ENCODE data around the gene PDCD6IP.

Gene PDCD6IP

GRCh38 chr3:33908250-33908851 lies 109.9 kb downstream of the PDCD6IP start:
- TF ChIP-seq, protein P1, sequence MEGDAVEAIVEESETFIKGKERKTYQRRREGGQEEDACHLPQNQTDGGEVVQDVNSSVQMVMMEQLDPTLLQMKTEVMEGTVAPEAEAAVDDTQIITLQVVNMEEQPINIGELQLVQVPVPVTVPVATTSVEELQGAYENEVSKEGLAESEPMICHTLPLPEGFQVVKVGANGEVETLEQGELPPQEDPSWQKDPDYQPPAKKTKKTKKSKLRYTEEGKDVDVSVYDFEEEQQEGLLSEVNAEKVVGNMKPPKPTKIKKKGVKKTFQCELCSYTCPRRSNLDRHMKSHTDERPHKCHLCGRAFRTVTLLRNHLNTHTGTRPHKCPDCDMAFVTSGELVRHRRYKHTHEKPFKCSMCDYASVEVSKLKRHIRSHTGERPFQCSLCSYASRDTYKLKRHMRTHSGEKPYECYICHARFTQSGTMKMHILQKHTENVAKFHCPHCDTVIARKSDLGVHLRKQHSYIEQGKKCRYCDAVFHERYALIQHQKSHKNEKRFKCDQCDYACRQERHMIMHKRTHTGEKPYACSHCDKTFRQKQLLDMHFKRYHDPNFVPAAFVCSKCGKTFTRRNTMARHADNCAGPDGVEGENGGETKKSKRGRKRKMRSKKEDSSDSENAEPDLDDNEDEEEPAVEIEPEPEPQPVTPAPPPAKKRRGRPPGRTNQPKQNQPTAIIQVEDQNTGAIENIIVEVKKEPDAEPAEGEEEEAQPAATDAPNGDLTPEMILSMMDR (conservative IDR thresholded peaks at IDR 0.05) = no peak
- TF ChIP-seq ZFX (IDR thresholded peaks at IDR 0.05) = no peak

GRCh38 chr3:33909547-33909946 lies 111.1 kb downstream of the PDCD6IP start:
- TF ChIP-seq ZFX (IDR thresholded peaks at IDR 0.05) = no peak
- TF ChIP-seq, protein P1 (conservative IDR thresholded peaks at IDR 0.05) = no peak
- no peak overlapping the region for H3K27ac ChIP-seq

More at GRCh38 chr3:33908250-33908851, 109.9 kb downstream of the PDCD6IP start:
- H3K27ac ChIP-seq = no peak overlapping the region

- H3K27ac ChIP-seq = no peak overlapping the region
- TF ChIP-seq ZFX (IDR thresholded peaks at IDR 0.05) = no peak
- TF ChIP-seq, protein P1 (conservative IDR thresholded peaks at IDR 0.05) = no peak
These were observed 111.6 kb downstream of the PDCD6IP start for GRCh38 chr3:33910031-33910430.

- TF ChIP-seq ZFX (IDR thresholded peaks at IDR 0.05) = no peak
- TF ChIP-seq, protein P1 (conservative IDR thresholded peaks at IDR 0.05) = no peak
- H3K27ac ChIP-seq = no peak overlapping the region
These were observed 113.3 kb downstream of the PDCD6IP start for GRCh38 chr3:33911525-33912322.

- no peak overlapping the region for H3K27ac ChIP-seq
- TF ChIP-seq ZFX (IDR thresholded peaks at IDR 0.05) = no peak
- TF ChIP-seq, protein P1 (conservative IDR thresholded peaks at IDR 0.05) = no peak
These were observed 115.8 kb downstream of the PDCD6IP start for GRCh38 chr3:33914212-33914611.

DNA sequence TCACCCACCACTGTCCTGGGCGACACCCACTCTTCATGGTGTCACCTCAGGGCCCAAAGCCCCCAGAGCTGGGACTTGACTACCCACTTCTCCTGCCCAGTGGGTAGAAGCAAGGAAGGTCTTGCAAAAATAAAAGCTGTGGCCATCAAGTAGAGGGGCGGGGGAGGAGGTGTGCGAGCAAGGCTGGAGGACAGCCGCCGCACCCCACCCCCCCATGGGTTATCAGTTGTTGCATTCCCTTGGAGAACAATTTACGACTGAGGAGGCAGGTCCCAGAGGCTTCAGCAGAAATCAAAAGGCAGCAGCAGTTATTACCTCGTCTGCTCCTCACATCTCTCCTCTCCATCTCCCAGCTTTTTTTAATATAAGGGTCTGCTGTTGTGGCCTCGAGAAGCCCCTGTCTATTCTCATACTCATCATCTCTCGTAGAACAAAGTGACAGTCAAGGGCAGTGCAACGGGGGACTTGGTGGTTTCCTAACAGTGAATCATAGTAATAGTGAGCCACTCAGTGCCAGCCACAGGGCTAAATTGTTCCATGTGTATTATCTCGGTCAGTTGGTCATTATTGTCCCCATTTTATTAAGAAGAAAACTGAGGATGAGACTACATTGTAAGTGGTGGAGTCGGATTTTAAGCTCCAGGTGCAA lies 116.4 kb downstream of the PDCD6IP start:
- no peak overlapping the region for H3K27ac ChIP-seq
- TF ChIP-seq ZFX (IDR thresholded peaks at IDR 0.05) = no peak
- TF ChIP-seq, protein P1 (conservative IDR thresholded peaks at IDR 0.05) = no peak
